Mesendoderm (in vitro differentiated cells): ENCODE measurements around the gene DR1.

Source experiments
- DNase-seq: peaks from one replicate; pipeline ENCODE4 v3.0.0; 2013
- H2AK5ac ChIP-seq: 2 replicates; pipeline ENCODE4 v1.6.1; 2013; ENCODE audit warnings: low read length, inconsistent platforms
- H2BK120ac ChIP-seq: 2 replicates; pipeline ENCODE4 v1.6.1; 2013; ENCODE audit warnings: low read depth, mild to moderate bottlenecking, low read length, moderate library complexity, mixed read lengths
- H2BK15ac ChIP-seq: replicated peaks from 2 replicates; pipeline ENCODE4 v1.6.1; 2013; ENCODE audit warnings: low read depth, mild to moderate bottlenecking, moderate library complexity
- H2BK5ac ChIP-seq: 2 replicates; pipeline ENCODE4 v1.6.1; 2013; ENCODE audit warnings: low read length, inconsistent platforms
- H3K18ac ChIP-seq: 2 replicates; pipeline ENCODE4 v1.6.1; 2013; ENCODE audit warnings: mild to moderate bottlenecking, low read length, mixed read lengths
- H3K23ac ChIP-seq: one replicate; pipeline ENCODE4 v1.6.1; 2013; ENCODE audit warnings: low read length
- H3K27ac ChIP-seq: 2 replicates; pipeline ENCODE4 v1.5.1; 2013; ENCODE audit warnings: low read depth, mild to moderate bottlenecking, inconsistent platforms, low read length, moderate library complexity
- H3K27me3 ChIP-seq: 2 replicates; pipeline ENCODE4 v1.6.1; 2013; ENCODE audit warnings: low read length, control low read depth, mild to moderate bottlenecking, inconsistent platforms; ENCODE audit not compliant: insufficient read depth, poor library complexity
- H3K36me3 ChIP-seq: 2 replicates; pipeline ENCODE4 v1.6.1; 2013; ENCODE audit warnings: low read length, inconsistent platforms; ENCODE audit not compliant: control insufficient read depth, insufficient read depth
- H3K4ac ChIP-seq: one replicate; pipeline ENCODE4 v1.6.1; 2013; ENCODE audit warnings: low read depth, mild to moderate bottlenecking, low read length, moderate library complexity
- H3K4me1 ChIP-seq: 2 replicates; pipeline ENCODE4 v1.6.1; 2013; ENCODE audit warnings: low read depth, low read length, inconsistent platforms; ENCODE audit not compliant: control insufficient read depth
- H3K4me2 ChIP-seq: 2 replicates; pipeline ENCODE4 v1.6.1; 2013; ENCODE audit warnings: low read length
- H3K4me3 ChIP-seq: 2 replicates; pipeline ENCODE4 v1.5.1; 2013; ENCODE audit warnings: mild to moderate bottlenecking, low read length
- H3K56ac ChIP-seq: one replicate; pipeline ENCODE4 v1.6.1; 2013; ENCODE audit warnings: low read length
- H3K79me1 ChIP-seq: 2 replicates; pipeline ENCODE4 v1.6.1; 2013; ENCODE audit warnings: low read length, inconsistent platforms
- H3K79me2 ChIP-seq: 2 replicates; pipeline ENCODE4 v1.6.1; 2013; ENCODE audit warnings: mild to moderate bottlenecking, low read length; ENCODE audit not compliant: control insufficient read depth, insufficient read depth
- H3K9ac ChIP-seq: 2 replicates; pipeline ENCODE4 v1.6.1; 2013; ENCODE audit warnings: low read length, inconsistent platforms
- H4K5ac ChIP-seq: one replicate; pipeline ENCODE4 v1.6.1; 2013; ENCODE audit warnings: low read length
- H4K8ac ChIP-seq: one replicate; pipeline ENCODE4 v1.6.1; 2013; ENCODE audit warnings: low read depth, mild to moderate bottlenecking, control low read depth, low read length, moderate library complexity
- WGBS: extraction: QIAGEN DNeasy Blood & Tissue Kit; methylation state at CpG from one replicate; pipeline ENCODE4 v1.1.7; 2013; ENCODE audit warnings: low lambda C conversion rate, missing lambda C conversion rate; ENCODE audit not compliant: insufficient coverage; ENCODE audit errors: extremely low coverage; 5-methylcytosine and 5-hydroxymethylcytosine counted together

Gene DR1

DNA sequence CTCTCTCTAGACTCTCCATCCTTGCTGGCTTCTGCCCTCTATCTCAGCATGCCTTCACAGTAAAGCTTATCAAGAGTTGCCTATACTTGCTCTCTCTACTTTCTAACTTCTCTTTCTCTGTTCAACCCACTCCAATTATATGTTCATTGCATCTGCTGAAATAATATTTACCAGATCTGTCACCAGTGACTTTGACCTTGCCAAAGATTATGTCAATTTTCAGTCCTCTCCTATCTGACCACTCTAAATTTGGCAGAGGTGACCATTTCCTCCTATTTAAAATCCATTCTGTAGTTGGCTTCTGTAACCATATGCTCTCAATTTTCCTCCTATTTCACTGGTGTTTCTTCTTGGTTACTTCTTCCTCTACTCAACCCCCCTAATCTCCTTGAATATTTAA is 38.8 kb upstream of the DR1 start:
- DNase-seq, result no peak
- H2AK5ac ChIP-seq, result no peak overlapping the region

DNA sequence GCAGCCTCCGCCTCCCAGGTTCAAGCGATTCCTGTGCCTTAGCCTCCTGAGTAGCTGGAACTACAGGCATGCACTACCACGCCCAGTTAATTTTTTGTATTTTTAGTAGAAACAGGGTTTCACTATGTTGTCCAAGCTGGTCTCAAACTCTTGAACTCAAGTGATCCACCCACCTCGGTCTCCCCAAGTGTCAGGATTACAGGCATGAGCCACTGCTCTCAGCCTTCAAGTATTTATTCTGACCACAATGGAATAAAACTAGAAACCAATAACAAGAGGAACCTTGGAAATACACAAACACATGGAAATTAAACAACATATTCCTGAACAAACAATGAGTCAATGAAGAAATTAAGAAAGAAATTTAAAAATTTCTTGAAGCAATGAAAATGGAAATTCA is 32.7 kb upstream of the DR1 start:
- no peak overlapping the region for H3K4me3 ChIP-seq
- H2BK120ac ChIP-seq, result no peak overlapping the region
- H2BK15ac ChIP-seq, result no peak overlapping the region
- no peak overlapping the region for H3K9ac ChIP-seq
- H2BK5ac ChIP-seq, result no peak overlapping the region
- no peaks in the 10 kb centered on the region for H3K27me3 ChIP-seq
- WGBS, result no CpG with 5 or more reads among the region's 4 CpGs
- no peak overlapping the region for H3K27ac ChIP-seq
- H3K79me1 ChIP-seq, result no peaks in the 10 kb centered on the region
- no peak overlapping the region for H3K4me2 ChIP-seq
- H3K36me3 ChIP-seq, result no peaks in the 10 kb centered on the region
- no peaks in the 10 kb centered on the region for H3K4me1 ChIP-seq
- H3K79me2 ChIP-seq, result no peaks in the 10 kb centered on the region
- no peak overlapping the region for H4K5ac ChIP-seq
- H3K23ac ChIP-seq, result no peak overlapping the region
- H4K8ac ChIP-seq, result no peak overlapping the region
- DNase-seq, result no peak
- H3K18ac ChIP-seq, result no peak overlapping the region
- H3K56ac ChIP-seq, result no peak overlapping the region
- no peak overlapping the region for H2AK5ac ChIP-seq
- no peak overlapping the region for H3K4ac ChIP-seq

More for the DNA sequence above, 38.8 kb upstream of the DR1 start:
- H2BK120ac ChIP-seq, result no peak overlapping the region
- no peaks in the 10 kb centered on the region for H3K79me2 ChIP-seq
- no peak overlapping the region for H3K9ac ChIP-seq
- H3K4ac ChIP-seq, result no peak overlapping the region
- no peak overlapping the region for H2BK5ac ChIP-seq
- H3K27me3 ChIP-seq, result no peaks in the 10 kb centered on the region
- H3K18ac ChIP-seq, result no peak overlapping the region
- H2BK15ac ChIP-seq, result no peak overlapping the region
- H3K4me2 ChIP-seq, result no peak overlapping the region
- H3K36me3 ChIP-seq, result no peaks in the 10 kb centered on the region
- H3K27ac ChIP-seq, result no peak overlapping the region
- peaks cover 4% of the 10 kb centered on the region for H3K4me1 ChIP-seq
- H3K23ac ChIP-seq, result no peak overlapping the region
- H4K5ac ChIP-seq, result no peak overlapping the region
- H3K56ac ChIP-seq, result no peak overlapping the region
- H4K8ac ChIP-seq, result no peak overlapping the region
- no peaks in the 10 kb centered on the region for H3K79me1 ChIP-seq
- H3K4me3 ChIP-seq, result no peak overlapping the region

DNA sequence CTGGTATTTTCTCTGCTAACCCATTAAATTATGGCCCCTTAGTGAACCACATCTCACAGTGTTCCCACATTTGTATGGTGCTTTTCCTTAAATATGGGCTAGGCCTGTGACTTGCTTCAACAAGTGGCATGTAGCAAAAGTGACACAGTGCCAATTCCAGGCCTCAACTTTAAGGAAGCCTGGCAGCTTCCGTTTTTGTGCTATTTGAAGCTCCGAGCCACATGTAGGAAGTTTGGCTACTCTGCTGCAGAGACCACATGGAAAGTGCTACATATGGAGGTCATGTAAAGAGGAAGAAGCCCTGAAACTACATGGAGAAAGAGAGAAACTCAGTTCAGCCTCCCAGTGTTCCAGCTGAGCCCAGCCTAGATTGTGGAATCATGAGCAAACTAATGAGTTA is 28.5 kb upstream of the DR1 start:
- Histone ChIP-seq H3K9ac (no peak overlapping the region), H3K79me1 (no peaks in the 10 kb centered on the region), H3K27me3 (no peaks in the 10 kb centered on the region), H2BK15ac (no peak overlapping the region), H2BK120ac (no peak overlapping the region), H3K79me2 (no peaks in the 10 kb centered on the region), H2AK5ac (no peak overlapping the region), H3K4ac (no peak overlapping the region), H4K8ac (no peak overlapping the region), H3K18ac (no peak overlapping the region), H3K4me2 (no peak overlapping the region), H4K5ac (no peak overlapping the region), H2BK5ac (no peak overlapping the region), H3K23ac (no peak overlapping the region), H3K4me1 (no peaks in the 10 kb centered on the region), H3K36me3 (no peaks in the 10 kb centered on the region), H3K56ac (no peak overlapping the region), H3K4me3 (no peak overlapping the region), H3K27ac (no peak overlapping the region)
- no CpG with 5 or more reads among the region's 2 CpGs for WGBS
- DNase-seq, result no peak

DNA sequence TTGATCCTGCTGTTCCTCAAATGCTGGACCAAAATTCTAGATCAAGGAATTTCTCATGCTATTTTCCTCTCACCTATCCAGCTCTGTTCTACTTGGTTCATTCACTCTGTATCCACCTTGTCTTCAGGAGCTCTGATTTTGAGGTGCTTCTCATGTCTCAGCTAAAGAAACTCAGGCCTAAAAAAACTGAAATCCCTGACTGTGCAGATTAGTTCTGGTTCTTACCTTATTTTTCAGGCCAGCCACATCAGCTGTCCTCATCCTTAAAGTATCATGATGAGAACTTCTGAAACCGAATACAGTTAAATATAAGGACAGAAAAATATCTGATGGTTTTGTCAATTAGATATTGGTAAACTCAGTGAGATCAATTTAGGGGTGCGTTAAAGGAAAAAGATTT is 27.8 kb upstream of the DR1 start:
- Histone ChIP-seq H3K27ac (no peak overlapping the region), H2BK120ac (no peak overlapping the region), H3K4ac (no peak overlapping the region), H3K18ac (no peak overlapping the region), H2AK5ac (no peak overlapping the region), H3K4me1 (no peaks in the 10 kb centered on the region), H2BK5ac (no peak overlapping the region), H3K4me2 (no peak overlapping the region), H3K23ac (no peak overlapping the region), H3K4me3 (no peak overlapping the region), H3K36me3 (no peaks in the 10 kb centered on the region), H3K79me2 (no peaks in the 10 kb centered on the region), H2BK15ac (no peak overlapping the region), H3K27me3 (no peaks in the 10 kb centered on the region), H3K79me1 (no peaks in the 10 kb centered on the region), H4K5ac (no peak overlapping the region), H4K8ac (no peak overlapping the region), H3K9ac (no peak overlapping the region), H3K56ac (no peak overlapping the region)
- no CpG with 5 or more reads among the region's 2 CpGs for WGBS
- no peak for DNase-seq

DNA sequence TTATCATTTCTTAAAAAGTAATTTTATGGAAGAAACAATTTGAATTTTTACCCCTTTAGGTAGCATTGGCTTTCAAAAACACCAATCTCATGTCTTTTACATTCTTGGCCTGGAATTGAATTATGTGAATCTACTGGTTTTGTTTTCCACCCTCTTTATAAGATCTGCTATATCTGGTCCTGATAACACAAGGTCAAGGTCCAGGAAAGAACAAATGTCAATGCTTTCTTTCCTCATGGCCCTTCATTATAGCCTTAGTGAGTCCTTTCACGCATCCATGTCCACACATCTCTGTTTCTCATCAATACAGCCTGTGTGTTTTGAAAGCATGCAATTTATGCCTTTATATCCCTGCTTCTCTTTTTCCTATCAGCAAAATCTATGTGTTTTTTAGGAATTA is 24.0 kb upstream of the DR1 start:
- H3K27me3 ChIP-seq, result no peaks in the 10 kb centered on the region
- H3K4me1 ChIP-seq, result no peaks in the 10 kb centered on the region
- H2BK120ac ChIP-seq, result no peak overlapping the region
- WGBS, result no CpG with 5 or more reads among the region's 1 CpG
- no peak overlapping the region for H3K56ac ChIP-seq
- H3K27ac ChIP-seq, result no peak overlapping the region
- DNase-seq, result no peak
- no peak overlapping the region for H4K5ac ChIP-seq
- H3K79me2 ChIP-seq, result no peaks in the 10 kb centered on the region
- no peak overlapping the region for H2BK15ac ChIP-seq
- no peak overlapping the region for H3K4ac ChIP-seq
- H3K79me1 ChIP-seq, result no peaks in the 10 kb centered on the region
- H2AK5ac ChIP-seq, result no peak overlapping the region
- no peak overlapping the region for H3K4me3 ChIP-seq
- H3K4me2 ChIP-seq, result no peak overlapping the region
- no peak overlapping the region for H3K9ac ChIP-seq
- no peak overlapping the region for H3K23ac ChIP-seq
- H2BK5ac ChIP-seq, result no peak overlapping the region
- H3K36me3 ChIP-seq, result no peaks in the 10 kb centered on the region
- H3K18ac ChIP-seq, result no peak overlapping the region
- H4K8ac ChIP-seq, result no peak overlapping the region

DNA sequence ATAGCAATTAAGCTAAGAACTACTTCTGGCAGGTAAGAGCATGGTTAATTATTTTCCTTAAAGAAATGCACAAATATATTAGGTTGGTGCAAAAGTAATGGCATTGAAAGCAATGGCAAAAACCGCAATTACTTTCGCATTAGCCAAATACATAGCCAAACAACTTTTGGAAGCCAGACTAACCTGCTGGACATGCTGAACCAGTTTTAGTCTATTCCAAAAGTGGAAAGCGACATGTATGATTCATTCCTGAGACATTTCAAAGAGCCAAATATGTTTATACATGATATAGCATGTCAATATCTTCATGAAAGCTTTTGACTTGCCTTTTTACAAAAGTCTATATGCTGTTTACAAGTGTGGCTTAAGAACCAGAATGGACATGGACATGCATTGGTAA is 23.4 kb upstream of the DR1 start:
- Histone ChIP-seq H3K4me3 (no peak overlapping the region), H3K27me3 (no peaks in the 10 kb centered on the region), H3K18ac (no peak overlapping the region), H2AK5ac (no peak overlapping the region), H3K9ac (no peak overlapping the region), H3K27ac (no peak overlapping the region), H4K5ac (no peak overlapping the region), H3K23ac (no peak overlapping the region), H3K79me2 (no peaks in the 10 kb centered on the region), H3K36me3 (no peaks in the 10 kb centered on the region), H3K4me1 (no peaks in the 10 kb centered on the region), H2BK120ac (no peak overlapping the region), H3K4me2 (no peak overlapping the region), H3K56ac (no peak overlapping the region), H2BK5ac (no peak overlapping the region), H3K4ac (no peak overlapping the region), H4K8ac (no peak overlapping the region), H3K79me1 (no peaks in the 10 kb centered on the region), H2BK15ac (no peak overlapping the region)
- WGBS, result no CpG with 5 or more reads among the region's 3 CpGs
- no peak for DNase-seq
